ENCODE data around the gene OBSL1. TPM values are rescaled to one million over a fixed set of nuclear protein-coding genes. Genes with fewer than 3 reads are reported as not detected.
A peak's percentile ranks its signal among the peaks of the same experiment; 100 is the strongest.

Gene OBSL1
- total and polyA plus RNA-seq, 2 donors from 2014 or later: 89.5 to 123 TPM

- H3K36me3 ChIP-seq (ENCODE audit: control insufficient read depth in 2 of 3, insufficient read depth in 3 of 3, low read length in 3 of 3): no peaks in the 10 kb centered on the region
- no peak overlapping the region for H3K27ac ChIP-seq (ENCODE audit: low read depth in 2 of 2, low read length in 2 of 2)
- peak overlapping the region in 1 of 3 donors; percentile 43 for H3K9ac ChIP-seq (ENCODE audit: low read length in 3 of 3)
- H3K27me3 ChIP-seq (ENCODE audit: control insufficient read depth, insufficient read depth, low read length): no peaks in the 10 kb centered on the region
- DNase-seq (peak; percentile 93 to 97 (median 94)), FAIRE-seq (no peak)
- H3K4me1 ChIP-seq (ENCODE audit: control insufficient read depth in 2 of 3, insufficient read depth in 2 of 3, low read depth in 1 of 3, low read length in 3 of 3): peaks cover 0 to 12% (median 0%) of the 10 kb centered on the region in 3 donors
- intact Hi-C loops (cut with DNase I): no loop called here
- TF ChIP-seq CTCF (IDR thresholded peaks at IDR 0.05; ENCODE audit: borderline replicate concordance, extremely low read depth, insufficient read depth): no peak
- H3K4me3 ChIP-seq (ENCODE audit: low read length in 3 of 3): peak overlapping the region; percentile 57 to 60 (median 58)
- no peaks in the 10 kb centered on the region for H3K9me3 ChIP-seq (ENCODE audit: control insufficient read depth in 2 of 3, insufficient read depth in 1 of 3, low read length in 3 of 3)
Measured at GRCh38 chr2:219552382-219553167, 18.8 kb downstream of the OBSL1 start.

DNA sequence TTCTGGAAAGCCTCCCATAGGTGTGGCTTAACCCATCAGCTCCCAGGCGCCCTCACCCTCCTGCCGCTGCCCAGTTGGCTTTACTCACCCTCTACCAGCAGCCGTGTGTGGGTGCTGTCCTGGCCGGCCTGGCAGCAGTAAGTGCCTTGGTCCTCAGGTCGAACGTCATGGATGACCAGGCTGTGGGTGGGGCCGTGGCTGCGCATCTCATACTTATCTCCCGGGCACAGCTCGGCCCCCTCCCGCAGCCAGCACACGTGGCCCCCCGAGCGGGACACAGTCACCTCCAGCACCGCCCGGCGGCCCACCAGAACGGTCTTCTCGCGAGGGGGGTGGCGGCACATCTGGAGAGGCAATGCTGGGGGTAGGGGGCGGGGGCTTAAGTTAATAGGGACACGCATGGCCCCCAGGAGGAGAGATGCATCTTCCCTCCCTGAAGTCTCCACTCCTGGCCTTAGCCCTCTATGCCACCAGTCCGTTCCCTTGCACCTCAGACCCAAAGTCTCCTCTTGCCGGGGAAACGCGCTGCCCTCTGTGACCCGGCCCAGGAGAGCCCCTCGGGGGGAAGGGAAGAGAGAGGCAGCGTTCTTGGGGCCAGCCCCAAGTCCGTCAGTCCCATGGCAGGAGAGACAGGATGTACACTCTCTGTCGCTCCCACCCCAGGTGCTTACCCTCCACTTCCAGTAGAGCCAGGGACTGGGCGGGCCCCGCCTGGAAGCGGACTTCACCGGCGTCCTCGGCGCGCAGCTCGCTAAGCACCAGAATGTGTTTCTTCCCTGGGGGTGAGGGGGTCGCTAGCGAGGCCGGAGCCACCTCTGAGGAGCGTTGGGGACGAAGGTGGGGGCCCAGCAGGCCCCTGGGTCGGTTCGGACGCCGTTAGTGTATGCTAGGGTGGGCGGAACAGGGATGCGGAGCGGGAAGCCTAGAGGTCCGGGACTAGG lies 19.6 kb downstream of the OBSL1 start:
- DNase-seq (peak in 3 of 5 donors; percentile 31 to 83 (median 79)), FAIRE-seq (no peak)
- H3K9me3 ChIP-seq (ENCODE audit: control insufficient read depth in 2 of 3, insufficient read depth in 1 of 3, low read length in 3 of 3): no peaks in the 10 kb centered on the region
- no peak overlapping the region for H3K9ac ChIP-seq (ENCODE audit: low read length in 3 of 3)
- intact Hi-C loops (cut with DNase I): no loop called here
- H3K27me3 ChIP-seq (ENCODE audit: control insufficient read depth, insufficient read depth, low read length): no peaks in the 10 kb centered on the region
- no peaks in the 10 kb centered on the region for H3K36me3 ChIP-seq (ENCODE audit: control insufficient read depth in 2 of 3, insufficient read depth in 3 of 3, low read length in 3 of 3)
- peaks cover 0 to 12% (median 0%) of the 10 kb centered on the region in 3 donors for H3K4me1 ChIP-seq (ENCODE audit: control insufficient read depth in 2 of 3, insufficient read depth in 2 of 3, low read depth in 1 of 3, low read length in 3 of 3)
- peak overlapping the region in 2 of 3 donors; percentile 38 to 57 for H3K4me3 ChIP-seq (ENCODE audit: low read length in 3 of 3)
- no peak overlapping the region for H3K27ac ChIP-seq (ENCODE audit: low read depth in 2 of 2, low read length in 2 of 2)
- TF ChIP-seq CTCF (IDR thresholded peaks at IDR 0.05; ENCODE audit: borderline replicate concordance, extremely low read depth, insufficient read depth): no peak

GRCh38 chr2:219549619-219550018 lies 21.7 kb downstream of the OBSL1 start:
- Histone ChIP-seq H3K36me3 (ENCODE audit: control insufficient read depth in 2 of 3, insufficient read depth in 3 of 3, low read length in 3 of 3) (no peaks in the 10 kb centered on the region), H3K4me1 (ENCODE audit: control insufficient read depth in 2 of 3, insufficient read depth in 2 of 3, low read depth in 1 of 3, low read length in 3 of 3) (peaks cover 0 to 13% (median 0%) of the 10 kb centered on the region in 3 donors), H3K9ac (ENCODE audit: low read length in 3 of 3) (no peak overlapping the region), H3K9me3 (ENCODE audit: control insufficient read depth in 2 of 3, insufficient read depth in 1 of 3, low read length in 3 of 3) (no peaks in the 10 kb centered on the region), H3K27ac (ENCODE audit: low read depth in 2 of 2, low read length in 2 of 2) (no peak overlapping the region), H3K27me3 (ENCODE audit: control insufficient read depth, insufficient read depth, low read length) (no peaks in the 10 kb centered on the region), H3K4me3 (ENCODE audit: low read length in 3 of 3) (no peak overlapping the region)
- intact Hi-C loops (cut with DNase I): no loop called here
- FAIRE-seq (no peak), DNase-seq (no peak)
- TF ChIP-seq CTCF (IDR thresholded peaks at IDR 0.05; ENCODE audit: borderline replicate concordance, extremely low read depth, insufficient read depth): no peak

All from kidney (tissue), 14 donors.